HepG2 (cell line): ENCODE measurements around the gene STYXL1. TPM values are rescaled to one million over a fixed set of nuclear protein-coding genes. Genes with fewer than 3 reads are reported as not detected.
A peak's percentile ranks its signal among the peaks of the same experiment; 100 is the strongest.

ENCODE experiments used
- ATAC-seq: fragments of 200-7000 bp; cut with Tn5 transposase; 3 replicates; pipeline ENCODE4 v1.9.1; 2020; ENCODE audit warnings: mild to moderate bottlenecking, moderate library complexity
- BruUV-seq: library from RNA; stranded (reverse); fragments of 400-500 nt; replicated peaks from 2 replicates; lab custom pipeline; 2021; lab: Mats Ljungman, UMichigan
- CTCF ChIA-PET: fragments of 300-600 bp; formaldehyde crosslinking; extraction: SDS; loops from one replicate; lab custom pipeline; 2021; ENCODE audit warnings: low total read pairs, inconsistent platforms, low intra/inter-chr PET ratio; lab: Yijun Ruan, JAX
- POLR2A ChIA-PET: fragments of 350-600 bp; sonication (Branson Sonifier 250); formaldehyde crosslinking; loops from one replicate; lab custom pipeline; 2020; ENCODE audit warnings: antibody characterized with exemption, inconsistent platforms; lab: Yijun Ruan, JAX
- DNase-seq: peaks from one replicate; pipeline ENCODE4 v3.0.0-alpha.2; 2015; ENCODE audit warnings: low spot score
- FAIRE-seq: peaks from 3 replicates; lab custom pipeline; 2011; peaks lifted over from hg19 to GRCh38; lab: Jason Lieb, UNC
- H2AFZ ChIP-seq: one replicate; pipeline ENCODE4 v1.6.1; 2011; ENCODE audit warnings: low read length, inconsistent platforms
- H3K27ac ChIP-seq: fragments of 300-600 bp; 3 replicates; pipeline ENCODE4 v1.8.0; 2011; ENCODE audit warnings: mixed run types, mild to moderate bottlenecking, mixed read lengths, low read length, inconsistent platforms; ENCODE audit not compliant: insufficient read depth; ENCODE audit errors: extremely low read length
- H3K27me3 ChIP-seq, 2 experiments: fragments of 200-600 bp in 1 of 2; 2 replicates in 1 of 2; 3 replicates in 1 of 2; pipeline versions ENCODE4 v1.6.0 to v1.8.0; 2011; ENCODE audit warnings: low read length in 2 of 2, mild to moderate bottlenecking in 2 of 2, moderate library complexity in 2 of 2, inconsistent platforms in 1 of 2; ENCODE audit not compliant: insufficient read depth in 2 of 2, control insufficient read depth in 1 of 2
- H3K36me3 ChIP-seq, 2 experiments: fragments of 200-600 bp in 1 of 2; replicated peaks in 1 of 2; 2 replicates in 1 of 2; 3 replicates in 1 of 2; pipeline versions ENCODE4 v1.5.1 to v1.8.0; 2011; ENCODE audit warnings: low read length in 2 of 2, inconsistent platforms in 1 of 2; ENCODE audit not compliant: insufficient read depth in 2 of 2, control insufficient read depth in 1 of 2
- H3K4me1 ChIP-seq: 2 replicates; pipeline ENCODE4 v1.5.1; 2012; ENCODE audit warnings: low read length, inconsistent platforms; ENCODE audit not compliant: insufficient read depth
- H3K4me2 ChIP-seq: 2 replicates; pipeline ENCODE4 v1.6.0; 2011; ENCODE audit warnings: low read depth, low read length, inconsistent platforms
- H3K4me3 ChIP-seq, 3 experiments: fragments of 200-600 bp in 1 of 3; sonication (generic), shearing (Covaris generic) in 1 of 3; replicated peaks in 1 of 3; 2 replicates each; pipeline ENCODE4 v1.5.1; 2011 to 2016; ENCODE audit warnings: low read length in 3 of 3, inconsistent platforms in 2 of 3, low read depth in 2 of 3, mild to moderate bottlenecking in 2 of 3, control low read depth in 1 of 3, mixed read lengths in 1 of 3; ENCODE audit not compliant: insufficient read depth in 1 of 3
- H3K79me2 ChIP-seq: one replicate; pipeline ENCODE4 v1.6.1; 2011; ENCODE audit warnings: low read length, inconsistent platforms; ENCODE audit not compliant: insufficient read depth
- H3K9ac ChIP-seq: 2 replicates; pipeline ENCODE4 v1.6.0; 2011; ENCODE audit warnings: mild to moderate bottlenecking, low read depth, low read length, inconsistent platforms; ENCODE audit not compliant: insufficient read depth
- H3K9me3 ChIP-seq: 2 replicates; pipeline ENCODE4 v1.5.1; 2012; ENCODE audit warnings: mild to moderate bottlenecking, low read length
- H4K20me1 ChIP-seq: 2 replicates; pipeline ENCODE4 v1.6.0; 2011; ENCODE audit warnings: inconsistent platforms, mild to moderate bottlenecking, low read length, moderate library complexity; ENCODE audit not compliant: insufficient read depth
- CBX1 ChIP-seq: IDR thresholded peaks from one replicate; pipeline ENCODE4 v1.6.1; 2016; ENCODE audit warnings: antibody characterized with exemption, low read depth
- CEBPB ChIP-seq: IDR thresholded peaks from 2 replicates; pipeline ENCODE4 v1.6.1; 2011; ENCODE audit warnings: low read depth, low read length, improper control_type of control experiment, borderline replicate concordance
- CEBPG ChIP-seq: IDR thresholded peaks from 2 replicates; pipeline ENCODE4 v1.6.1; 2016
- FOSL2 ChIP-seq: sonication (generic); formaldehyde crosslinking; IDR thresholded peaks from 2 replicates; pipeline ENCODE4 v1.4.0; 2020; ENCODE audit warnings: missing genetic modification reagents
- TMF1 ChIP-seq: sonication (generic); formaldehyde crosslinking; IDR thresholded peaks from 2 replicates; pipeline ENCODE4 v1.8.1; 2022; ENCODE audit warnings: low read depth, missing genetic modification reagents
- ZNF251 ChIP-seq: sonication (generic); formaldehyde crosslinking; IDR thresholded peaks from 2 replicates; pipeline ENCODE4 v1.9.0; 2021; ENCODE audit warnings: mild to moderate bottlenecking, missing genetic modification reagents
- WGBS: methylation state at CpG from one replicate; pipeline ENCODE4 v1.1.6; 2017; ENCODE audit warnings: low lambda C conversion rate; 5-methylcytosine and 5-hydroxymethylcytosine counted together
- in situ Hi-C: cut with HindIII; loops from 2 replicates; pipeline ENCODE4 v1.10.0; 2017; ENCODE audit warnings: low pct_unique_long_range_greater_than_20kb; ENCODE audit not compliant: extremely low pct_ligation_motif_present
- intact Hi-C: fragments of 100-400 bp; cut with micrococcal nuclease; formaldehyde crosslinking; loops from one replicate; pipeline ENCODE4 v1.10.0; 2022; ENCODE audit not compliant: unreplicated experiment
- polyA plus RNA-seq, 8 experiments: library from polyadenylated mRNA; depleted of rRNA in 3 of 8; stranded (reverse) in 7 of 8; unstranded in 1 of 8; fragments of >200 nt; fragmentation: Illumina TruSeq in 4 of 8; extraction: Trizol in 4 of 8; gene quantifications; 2 replicates each; pipeline versions ENCODE4 v1.2.1 to v1.2.3, GENCODE V29; 2011 to 2016; ENCODE audit warnings: low read depth in 4 of 8, missing spikeins in 1 of 8, mixed read lengths in 1 of 8; ENCODE audit not compliant: insufficient read depth in 1 of 8
- total RNA-seq, 5 experiments: library from RNA; depleted of rRNA; stranded (reverse); fragments of >200 nt; fragmentation: Illumina TruSeq; extraction: Trizol; gene quantifications; 2 replicates each; pipeline ENCODE4 v1.2.3, GENCODE V29; 2016; ENCODE audit warnings: low read depth in 1 of 5
- TF ChIP-seq, protein P1 (sequence below): sonication (generic); formaldehyde crosslinking; IDR thresholded peaks from 2 replicates; pipeline ENCODE4 v1.5.0; 2020; ENCODE audit warnings: mild to moderate bottlenecking, missing genetic modification reagents
- TF ChIP-seq, protein P2 (sequence below): sonication (generic); formaldehyde crosslinking; IDR thresholded peaks from 2 replicates; pipeline ENCODE4 v1.4.0; 2020; ENCODE audit warnings: mild to moderate bottlenecking, missing genetic modification reagents

The STYXL1 gene
- total and polyA plus RNA-seq, 2 of the 13 experiments (the other 11 are each of a cell fraction or from before 2014, with no cell fraction given): 23.9 to 38.3 TPM

DNA sequence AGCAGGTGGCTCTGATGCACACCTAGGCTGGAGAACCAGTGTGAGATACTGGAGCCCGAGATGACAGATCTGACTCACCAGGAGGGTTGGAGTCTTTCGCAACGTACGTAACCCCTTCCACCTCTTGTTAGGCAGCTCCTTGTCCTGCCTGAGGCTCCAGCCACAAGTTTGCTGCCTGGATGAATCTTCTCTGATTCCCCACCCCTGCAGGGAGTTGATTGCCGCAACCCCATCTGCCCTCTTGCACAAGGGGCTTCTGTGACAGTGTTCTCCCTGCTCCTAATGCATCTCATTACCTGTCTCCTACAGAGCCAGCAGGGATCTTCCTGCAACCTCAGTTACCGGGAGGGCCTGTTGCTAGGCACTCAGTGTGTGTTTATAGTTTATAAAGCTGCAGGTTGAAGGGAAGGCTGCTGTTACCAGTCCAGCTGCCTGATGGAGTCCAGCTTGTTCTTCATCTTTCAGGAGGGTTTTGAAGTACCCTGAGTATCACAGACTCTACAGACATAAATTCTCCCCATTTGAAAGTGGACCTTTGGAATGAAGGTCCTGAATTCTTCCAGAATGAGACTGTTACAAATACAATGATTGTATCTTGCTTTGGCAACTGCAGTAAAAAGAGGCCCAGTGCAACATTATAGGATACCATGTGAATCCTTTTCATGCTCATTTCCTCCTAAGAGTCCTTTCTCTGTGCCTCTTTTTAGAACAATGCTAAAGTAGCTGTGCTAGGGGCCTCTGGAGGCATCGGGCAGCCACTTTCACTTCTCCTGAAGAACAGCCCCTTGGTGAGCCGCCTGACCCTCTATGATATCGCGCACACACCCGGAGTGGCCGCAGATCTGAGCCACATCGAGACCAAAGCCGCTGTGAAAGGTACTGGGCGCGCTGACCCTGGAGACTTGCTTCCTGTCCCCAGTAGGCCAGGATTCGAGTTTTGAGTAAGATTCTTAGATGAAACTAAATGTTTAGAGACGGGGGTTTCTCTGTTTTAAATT is 6.6 kb upstream of the STYXL1 start:
- H3K79me2 ChIP-seq: peaks cover 54% of the 10 kb centered on the region
- no peak for FAIRE-seq
- H3K27me3 ChIP-seq: no peaks in the 10 kb centered on the region
- H2AFZ ChIP-seq: no peak overlapping the region
- H3K9me3 ChIP-seq: no peaks in the 10 kb centered on the region
- ATAC-seq: peak; percentile 24; the same call in 2 of the 3 replicates
- no TSS peak for BruUV-seq
- ChIA-PET POLR2A (interaction anchor here (0.6 to 1.3 kb wide), 3 partner anchors 13 to 112 kb away, joined by 3 read pairs; no protein-coding TSS in a partner anchor), CTCF (no interaction called here)
- in situ Hi-C loops: no loop called here
- no peaks in the 10 kb centered on the region for H4K20me1 ChIP-seq
- intact Hi-C loops: no loop called here
- H3K36me3 ChIP-seq: peaks cover 21 to 83% of the 10 kb centered on the region in 2 experiments
- WGBS: 94% methylated on average over 14 of the region's 18 CpGs
- H3K4me3 ChIP-seq: no peak overlapping the region
- H3K4me1 ChIP-seq: peaks cover 76% of the 10 kb centered on the region
- TF ChIP-seq ZNF251 (CRISPR knock-in tag) (no peak), TMF1 (CRISPR knock-in tag) (no peak), CEBPG (CRISPR knock-in tag) (peak; percentile 53), CEBPB (peak; percentile 79; the same call in 1 of the 2 replicates), FOSL2 (CRISPR knock-in tag) (peak; percentile 75)
- no peak overlapping the region for H3K27ac ChIP-seq
- H3K9ac ChIP-seq: no peak overlapping the region
- no peak for DNase-seq
- no peak overlapping the region for H3K4me2 ChIP-seq

DNA sequence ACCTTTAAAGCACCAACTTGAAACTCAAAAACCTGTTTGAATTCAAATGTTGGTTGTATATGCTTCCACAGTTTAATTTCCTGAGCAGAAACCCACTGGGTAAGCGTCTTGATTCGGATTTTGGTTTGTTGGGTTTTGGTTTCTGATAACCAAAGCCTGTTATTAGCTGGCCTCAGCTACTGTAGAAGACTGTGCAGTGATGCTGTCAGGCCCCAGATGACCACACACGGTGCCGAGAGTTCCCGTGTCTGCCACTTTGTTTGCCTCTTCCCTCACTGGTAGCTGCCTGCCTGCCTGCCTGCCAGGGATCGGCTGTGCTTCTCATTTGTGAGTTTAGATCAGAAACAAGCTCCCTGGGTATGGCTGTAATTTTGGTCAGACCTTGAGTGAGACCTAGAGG is 5.7 kb upstream of the STYXL1 start:
- no peak overlapping the region for H3K4me3 ChIP-seq
- no peak for FAIRE-seq
- DNase-seq: no peak
- no peak overlapping the region for H3K9ac ChIP-seq
- H4K20me1 ChIP-seq: no peaks in the 10 kb centered on the region
- no peak overlapping the region for H3K4me2 ChIP-seq
- peaks cover 63% of the 10 kb centered on the region for H3K79me2 ChIP-seq
- ChIA-PET CTCF (no interaction called here), POLR2A (interaction anchor here (0.6 to 1.3 kb wide), 3 partner anchors 14 to 113 kb away, joined by 3 read pairs; no protein-coding TSS in a partner anchor)
- intact Hi-C loops (no loop called here), in situ Hi-C loops (no loop called here)
- no peaks in the 10 kb centered on the region; a peak in 1 of 5 replicates for H3K27me3 ChIP-seq
- no peak overlapping the region for H3K27ac ChIP-seq
- H3K36me3 ChIP-seq: peaks cover 19 to 73% of the 10 kb centered on the region in 2 experiments
- no peak for ATAC-seq
- H2AFZ ChIP-seq: no peak overlapping the region
- WGBS: 63% methylated on average over 3 of the region's 6 CpGs
- H3K4me1 ChIP-seq: peaks cover 76% of the 10 kb centered on the region
- no TSS peak for BruUV-seq
- no peaks in the 10 kb centered on the region for H3K9me3 ChIP-seq
- TF ChIP-seq, protein P1, sequence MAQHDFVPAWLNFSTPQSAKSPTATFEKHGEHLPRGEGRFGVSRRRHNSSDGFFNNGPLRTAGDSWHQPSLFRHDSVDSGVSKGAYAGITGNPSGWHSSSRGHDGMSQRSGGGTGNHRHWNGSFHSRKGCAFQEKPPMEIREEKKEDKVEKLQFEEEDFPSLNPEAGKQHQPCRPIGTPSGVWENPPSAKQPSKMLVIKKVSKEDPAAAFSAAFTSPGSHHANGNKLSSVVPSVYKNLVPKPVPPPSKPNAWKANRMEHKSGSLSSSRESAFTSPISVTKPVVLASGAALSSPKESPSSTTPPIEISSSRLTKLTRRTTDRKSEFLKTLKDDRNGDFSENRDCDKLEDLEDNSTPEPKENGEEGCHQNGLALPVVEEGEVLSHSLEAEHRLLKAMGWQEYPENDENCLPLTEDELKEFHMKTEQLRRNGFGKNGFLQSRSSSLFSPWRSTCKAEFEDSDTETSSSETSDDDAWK: no peak
- TF ChIP-seq, protein P2, sequence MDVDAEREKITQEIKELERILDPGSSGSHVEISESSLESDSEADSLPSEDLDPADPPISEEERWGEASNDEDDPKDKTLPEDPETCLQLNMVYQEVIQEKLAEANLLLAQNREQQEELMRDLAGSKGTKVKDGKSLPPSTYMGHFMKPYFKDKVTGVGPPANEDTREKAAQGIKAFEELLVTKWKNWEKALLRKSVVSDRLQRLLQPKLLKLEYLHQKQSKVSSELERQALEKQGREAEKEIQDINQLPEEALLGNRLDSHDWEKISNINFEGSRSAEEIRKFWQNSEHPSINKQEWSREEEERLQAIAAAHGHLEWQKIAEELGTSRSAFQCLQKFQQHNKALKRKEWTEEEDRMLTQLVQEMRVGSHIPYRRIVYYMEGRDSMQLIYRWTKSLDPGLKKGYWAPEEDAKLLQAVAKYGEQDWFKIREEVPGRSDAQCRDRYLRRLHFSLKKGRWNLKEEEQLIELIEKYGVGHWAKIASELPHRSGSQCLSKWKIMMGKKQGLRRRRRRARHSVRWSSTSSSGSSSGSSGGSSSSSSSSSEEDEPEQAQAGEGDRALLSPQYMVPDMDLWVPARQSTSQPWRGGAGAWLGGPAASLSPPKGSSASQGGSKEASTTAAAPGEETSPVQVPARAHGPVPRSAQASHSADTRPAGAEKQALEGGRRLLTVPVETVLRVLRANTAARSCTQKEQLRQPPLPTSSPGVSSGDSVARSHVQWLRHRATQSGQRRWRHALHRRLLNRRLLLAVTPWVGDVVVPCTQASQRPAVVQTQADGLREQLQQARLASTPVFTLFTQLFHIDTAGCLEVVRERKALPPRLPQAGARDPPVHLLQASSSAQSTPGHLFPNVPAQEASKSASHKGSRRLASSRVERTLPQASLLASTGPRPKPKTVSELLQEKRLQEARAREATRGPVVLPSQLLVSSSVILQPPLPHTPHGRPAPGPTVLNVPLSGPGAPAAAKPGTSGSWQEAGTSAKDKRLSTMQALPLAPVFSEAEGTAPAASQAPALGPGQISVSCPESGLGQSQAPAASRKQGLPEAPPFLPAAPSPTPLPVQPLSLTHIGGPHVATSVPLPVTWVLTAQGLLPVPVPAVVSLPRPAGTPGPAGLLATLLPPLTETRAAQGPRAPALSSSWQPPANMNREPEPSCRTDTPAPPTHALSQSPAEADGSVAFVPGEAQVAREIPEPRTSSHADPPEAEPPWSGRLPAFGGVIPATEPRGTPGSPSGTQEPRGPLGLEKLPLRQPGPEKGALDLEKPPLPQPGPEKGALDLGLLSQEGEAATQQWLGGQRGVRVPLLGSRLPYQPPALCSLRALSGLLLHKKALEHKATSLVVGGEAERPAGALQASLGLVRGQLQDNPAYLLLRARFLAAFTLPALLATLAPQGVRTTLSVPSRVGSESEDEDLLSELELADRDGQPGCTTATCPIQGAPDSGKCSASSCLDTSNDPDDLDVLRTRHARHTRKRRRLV (CRISPR knock-in tag): no peak
- TF ChIP-seq CBX1: no peak
